HG03045 (cell line): ENCODE data around the gene CTDSPL.
"Not testable (repeated sequence)": the region's sequence is repeated elsewhere in the genome, so short reads cannot be mapped to it uniquely, and the experiment has no call there.

Source experiments
- ATAC-seq: cut with Tn5 transposase; IDR thresholded peaks from one replicate; pipeline ENCODE4 v1.9.1; 2021; ENCODE audit warnings: mild to moderate bottlenecking, moderate library complexity; ENCODE audit not compliant: unreplicated experiment

The CTDSPL gene, protein sequence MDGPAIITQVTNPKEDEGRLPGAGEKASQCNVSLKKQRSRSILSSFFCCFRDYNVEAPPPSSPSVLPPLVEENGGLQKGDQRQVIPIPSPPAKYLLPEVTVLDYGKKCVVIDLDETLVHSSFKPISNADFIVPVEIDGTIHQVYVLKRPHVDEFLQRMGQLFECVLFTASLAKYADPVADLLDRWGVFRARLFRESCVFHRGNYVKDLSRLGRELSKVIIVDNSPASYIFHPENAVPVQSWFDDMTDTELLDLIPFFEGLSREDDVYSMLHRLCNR

GRCh38 chr3:37861620-37862041 is at the start of gene CTDSPL:
Gene CTDSPL (plus strand): TSS chr3:37861880. CDS start chr3:37862200, 320 bp downstream.
- ATAC-seq, result no peak

DNA sequence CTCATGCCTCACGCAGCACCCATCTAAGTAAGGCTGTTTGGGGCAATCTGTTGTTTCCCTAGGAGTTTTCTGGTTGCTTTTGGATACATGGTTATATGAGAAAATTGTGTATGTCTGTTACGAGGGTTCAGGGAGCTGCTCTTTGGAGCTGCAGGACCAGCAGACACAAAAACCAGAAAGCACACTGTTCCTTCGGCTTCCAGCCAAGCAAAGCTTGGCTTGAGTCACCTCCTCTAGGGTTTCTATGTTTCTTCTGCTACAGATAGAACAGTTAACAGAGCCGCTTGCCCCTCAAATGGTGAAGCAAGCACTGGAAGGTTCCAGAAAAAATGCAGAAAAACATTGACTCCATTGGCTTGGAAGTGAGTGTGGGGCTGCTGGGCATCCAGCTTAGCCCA is 49.2 kb upstream of the CTDSPL start:
- no peak for ATAC-seq

DNA sequence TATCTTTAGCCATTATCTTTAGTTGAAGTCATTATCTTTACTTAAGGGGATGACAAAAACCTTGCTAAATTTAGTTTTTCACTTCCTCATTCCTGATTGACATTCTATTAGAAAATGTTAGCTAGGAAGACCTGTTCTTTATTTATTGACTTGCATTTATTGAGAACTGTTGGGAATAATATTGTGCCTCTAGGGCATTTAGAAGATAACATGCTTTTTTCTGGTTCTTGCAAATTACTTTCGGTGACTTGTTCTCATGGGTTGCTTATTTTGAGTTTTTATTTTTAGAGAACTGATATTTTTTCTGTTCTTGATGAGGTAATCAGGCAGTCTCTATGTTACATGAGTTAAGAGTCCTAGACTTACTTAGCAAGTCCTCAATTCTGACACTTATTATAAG is 48.3 kb upstream of the CTDSPL start:
- no peak for ATAC-seq

DNA sequence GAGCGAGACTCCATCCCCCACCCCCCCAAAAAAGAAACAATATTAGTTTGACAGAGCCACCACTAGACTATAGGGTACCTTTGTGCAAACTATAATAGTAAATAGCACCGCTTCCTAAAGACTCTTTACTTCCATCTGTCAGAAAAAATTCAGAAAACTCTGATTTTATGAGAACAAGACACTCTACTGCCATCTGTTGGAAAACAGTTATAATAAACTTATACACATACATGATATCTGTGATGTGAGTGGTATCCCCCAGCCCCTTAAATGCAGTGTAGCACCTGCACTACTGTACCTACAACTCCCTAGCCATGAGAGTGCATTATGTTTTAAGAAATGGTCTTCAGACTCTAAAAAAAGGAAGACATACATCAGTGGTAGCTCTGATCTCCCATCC is 47.1 kb upstream of the CTDSPL start:
- ATAC-seq, result no peak

- ATAC-seq, result not testable (repeated sequence)
Measured at GRCh38 chr3:37815156-37815555, 46.5 kb upstream of the CTDSPL start.

DNA sequence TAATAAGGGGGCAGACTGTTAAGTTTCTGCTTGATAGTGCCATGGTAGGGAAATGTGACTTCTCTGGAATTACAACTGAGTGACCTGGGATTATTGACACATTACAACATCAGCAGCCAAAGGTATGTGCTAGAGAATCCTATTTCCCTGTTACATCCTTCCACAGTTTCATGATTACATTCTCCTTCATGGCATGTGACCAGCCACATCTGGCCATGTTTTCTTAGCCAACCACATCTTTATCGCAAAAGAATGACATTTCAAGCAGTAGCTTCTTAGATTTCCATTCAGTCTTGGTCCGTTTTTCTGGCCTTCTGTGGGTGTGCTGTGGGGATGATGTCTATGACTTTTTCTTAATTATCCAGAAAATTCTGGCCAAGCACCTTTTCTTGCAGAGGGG is 45.4 kb upstream of the CTDSPL start:
- ATAC-seq, result no peak

GRCh38 chr3:37819591-37819990 is 42.1 kb upstream of the CTDSPL start:
- no peak for ATAC-seq

- ATAC-seq, result no peak
Measured at GRCh38 chr3:37820286-37820685, 41.4 kb upstream of the CTDSPL start.

DNA sequence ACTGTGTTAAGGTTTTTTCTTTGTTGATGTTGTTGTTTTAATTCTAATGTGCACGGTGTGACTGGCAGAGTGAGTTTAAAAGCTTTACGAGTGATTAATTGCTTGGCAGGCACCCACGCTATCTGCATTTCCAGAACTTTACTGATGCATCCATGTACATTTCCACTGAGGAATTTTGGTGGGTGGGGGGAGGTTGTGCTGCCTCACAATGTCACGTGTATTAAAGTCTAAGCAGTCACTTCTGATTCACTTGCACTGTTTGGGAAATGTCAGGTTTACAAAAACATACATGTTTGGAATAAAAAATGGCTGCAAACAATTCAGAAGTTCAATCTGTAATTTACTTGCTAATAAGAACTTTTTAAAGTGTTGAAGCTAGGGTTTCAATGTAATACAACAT is 38.5 kb upstream of the CTDSPL start:
- ATAC-seq, result no peak

- no peak for ATAC-seq
Measured at GRCh38 chr3:37824090-37824953, 37.4 kb upstream of the CTDSPL start.

GRCh38 chr3:37824954-37825328 is 36.7 kb upstream of the CTDSPL start:
- no peak for ATAC-seq

DNA sequence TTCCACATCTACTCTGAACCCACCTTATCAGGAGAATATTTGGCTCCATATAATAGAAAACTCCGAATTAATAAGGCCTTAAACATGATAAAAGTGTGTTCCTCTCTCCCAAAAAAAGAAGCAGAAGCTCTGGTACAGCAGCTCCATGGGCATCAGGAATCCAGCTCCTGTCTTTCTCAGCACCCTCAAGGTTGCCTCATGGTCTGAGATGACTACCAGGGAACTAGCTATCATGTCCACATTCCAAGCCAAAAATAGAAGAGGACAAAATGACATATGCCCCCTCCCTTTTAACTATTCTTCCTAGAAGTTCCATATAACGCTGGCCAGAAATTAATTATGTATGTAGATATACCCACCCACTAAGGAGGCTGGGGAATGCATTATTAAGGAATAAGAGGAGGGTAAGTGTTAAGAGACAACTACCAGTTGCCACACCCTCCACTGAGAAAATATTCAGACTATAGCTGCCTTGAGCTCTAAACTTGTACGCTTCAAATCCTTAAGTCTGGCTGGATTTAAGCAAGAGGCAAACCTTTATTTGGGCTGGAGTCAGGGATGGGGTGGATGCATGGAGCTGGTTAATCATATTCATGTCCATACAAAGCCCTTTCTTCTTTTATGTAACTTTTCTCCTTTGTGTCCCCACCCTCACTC is 35.8 kb upstream of the CTDSPL start:
- ATAC-seq, result no peak

DNA sequence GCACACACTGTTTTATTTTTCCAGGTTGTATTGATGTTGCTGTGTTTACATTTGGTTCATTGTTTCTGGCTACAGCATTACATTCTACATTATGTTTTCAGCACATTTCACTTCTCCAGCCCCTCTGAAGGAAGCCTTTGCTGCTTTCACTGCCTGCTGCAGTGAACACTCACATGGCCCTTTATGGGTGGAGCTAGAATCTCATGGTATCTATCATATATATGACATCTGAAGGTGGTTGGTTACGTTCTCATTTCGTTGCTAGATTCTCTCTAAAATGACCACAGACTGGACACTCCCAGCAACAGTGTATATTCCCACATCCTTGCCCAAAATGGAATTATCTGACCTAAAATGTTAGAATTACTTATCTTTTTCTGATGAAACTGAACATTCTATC is 35.2 kb upstream of the CTDSPL start:
- ATAC-seq, result no peak

DNA sequence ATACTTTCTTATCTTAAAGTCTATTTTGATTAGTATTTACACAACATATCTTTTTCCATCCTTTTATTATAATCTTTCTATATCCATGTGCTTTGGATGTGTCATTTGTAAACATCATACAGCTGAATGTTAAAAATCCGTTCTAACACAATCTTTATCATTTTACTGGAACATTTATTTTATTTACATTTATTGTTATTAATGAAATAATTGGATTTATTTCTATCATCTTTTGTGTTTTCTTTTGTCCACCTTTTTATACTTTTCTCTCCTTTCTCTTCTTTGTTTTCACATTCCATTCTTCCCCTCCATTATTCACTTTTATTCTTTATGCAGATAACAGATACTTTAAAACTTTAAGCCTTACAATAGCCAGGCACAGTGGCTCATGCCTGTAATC is 34.7 kb upstream of the CTDSPL start:
- no peak for ATAC-seq

- no peak for ATAC-seq
Measured at GRCh38 chr3:37832480-37832879, 29.2 kb upstream of the CTDSPL start.

GRCh38 chr3:37833302-37834186 is 28.1 kb upstream of the CTDSPL start:
- ATAC-seq, result no peak

DNA sequence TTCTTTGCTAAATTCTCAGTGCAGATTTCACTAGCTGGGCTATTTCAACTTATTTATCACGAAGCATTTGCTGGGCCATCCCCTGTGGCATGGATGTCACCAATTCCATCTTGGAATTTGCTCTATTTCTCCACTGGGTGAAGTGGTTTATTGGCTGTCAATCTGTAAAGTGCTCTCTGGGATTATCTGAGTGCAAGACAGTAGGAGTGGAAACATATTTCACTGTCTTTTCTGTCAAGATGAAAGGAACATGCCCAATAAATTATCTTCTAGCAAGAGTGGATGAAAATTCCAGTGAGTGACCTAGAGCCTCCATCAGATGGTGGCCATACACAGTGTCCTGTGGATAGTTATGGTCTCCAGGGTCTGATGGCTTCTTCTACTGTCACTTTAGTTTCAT is 25.1 kb upstream of the CTDSPL start:
- ATAC-seq, result no peak

DNA sequence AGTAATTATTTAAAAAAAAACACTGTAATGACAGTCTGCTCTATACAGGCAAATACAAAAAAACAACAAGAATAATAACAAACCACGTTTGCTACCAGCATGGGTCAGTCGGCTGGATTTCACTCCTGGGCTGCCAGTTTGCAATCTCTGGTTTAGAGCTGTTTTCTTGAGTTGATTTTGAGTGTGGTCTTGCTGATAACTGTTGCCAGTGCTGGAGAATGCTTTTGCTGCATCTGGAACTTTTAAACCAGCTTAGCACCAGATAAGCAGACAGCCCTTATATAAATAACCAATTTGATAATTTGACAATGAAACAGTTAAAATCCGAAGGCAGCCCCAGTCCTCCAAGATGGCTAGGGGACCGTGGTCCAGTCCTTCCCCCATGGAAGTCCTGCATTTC is 14.0 kb upstream of the CTDSPL start:
- ATAC-seq, result no peak

GRCh38 chr3:37849146-37849923 is 12.3 kb upstream of the CTDSPL start:
- ATAC-seq, result no peak

DNA sequence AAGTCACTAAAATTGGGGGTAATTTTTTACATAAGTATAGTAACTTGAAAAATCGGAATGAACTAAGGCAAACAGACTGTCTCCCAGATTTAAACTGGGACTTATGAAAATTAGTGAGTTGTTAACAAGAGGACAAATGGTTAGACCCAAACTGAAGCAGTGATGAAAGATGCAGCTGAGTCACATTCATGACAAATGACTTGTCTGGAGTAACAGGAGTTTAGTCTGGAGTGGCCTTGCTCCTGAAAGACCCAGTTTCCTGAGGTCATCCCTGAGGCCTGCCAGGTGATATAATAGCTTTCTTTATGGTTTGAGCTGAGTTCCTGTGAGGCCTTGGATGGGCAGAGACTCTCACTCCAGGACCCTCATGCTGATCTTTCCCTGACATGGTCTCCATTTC is 9.6 kb upstream of the CTDSPL start:
- ATAC-seq, result no peak
